Motor neuron (in vitro differentiated cells): ENCODE measurements around the gene SCN1B. TPM values are rescaled to one million over a fixed set of nuclear protein-coding genes. Genes with fewer than 3 reads are reported as not detected.

ENCODE experiments used
- ATAC-seq, 8 experiments: fragments of 200-7000 bp; cut with Tn5 transposase; replicated peaks in 6 of 8; 2 replicates each; pipeline ENCODE4 v1.8.0; 2021; ENCODE audit warnings: mild to moderate bottlenecking in 8 of 8, moderate library complexity in 8 of 8
- H3K27ac ChIP-seq, 2 donors: fragments of 250-450 bp; sonication (Bioruptor Pico); 2 replicates each; pipeline ENCODE4 v1.9.0; 2021; ENCODE audit warnings: antibody characterized with exemption in 2 of 2, mild to moderate bottlenecking in 2 of 2, moderate library complexity in 1 of 2
- H3K4me1 ChIP-seq, 2 donors: fragments of 250-450 bp; sonication (Bioruptor Pico); replicated peaks in 1 of 2; 2 replicates each; pipeline ENCODE4 v1.6.1; 2021; ENCODE audit warnings: antibody characterized with exemption in 2 of 2, mild to moderate bottlenecking in 2 of 2, moderate library complexity in 1 of 2
- H3K4me3 ChIP-seq, 5 donors: fragments of 250-450 bp; sonication (Bioruptor Pico); 2 replicates each; pipeline ENCODE4 v1.9.0; 2021; ENCODE audit warnings: antibody characterized with exemption in 5 of 5, mild to moderate bottlenecking in 5 of 5, moderate library complexity in 4 of 5
- WGBS, 10 experiments: fragments of 450-650 bp; shearing (Covaris generic); methylation state at CpG; one replicate each; pipeline ENCODE4 v1.0.0; 2022; 5-methylcytosine and 5-hydroxymethylcytosine counted together
- in situ Hi-C, 9 experiments: fragments of 400-800 bp; cut with MboI; loops; one replicate each; pipeline ENCODE4 v1.15.0; 2021; ENCODE audit warnings: low sequenced_read_pairs in 9 of 9, low pct_unique_long_range_greater_than_20kb in 2 of 9; ENCODE audit not compliant: unreplicated experiment in 9 of 9
- total RNA-seq, 8 experiments: library from RNA; unstranded; fragments of 300-600 nt; gene quantifications; 2 replicates each; pipeline versions ENCODE4 v1.2.3 to v1.2.4, GENCODE V29; 2022

SCN1B gene
- total RNA-seq, 8 experiments from 2014 or later, result 0.65 to 7.0 (median 2.1) TPM

DNA sequence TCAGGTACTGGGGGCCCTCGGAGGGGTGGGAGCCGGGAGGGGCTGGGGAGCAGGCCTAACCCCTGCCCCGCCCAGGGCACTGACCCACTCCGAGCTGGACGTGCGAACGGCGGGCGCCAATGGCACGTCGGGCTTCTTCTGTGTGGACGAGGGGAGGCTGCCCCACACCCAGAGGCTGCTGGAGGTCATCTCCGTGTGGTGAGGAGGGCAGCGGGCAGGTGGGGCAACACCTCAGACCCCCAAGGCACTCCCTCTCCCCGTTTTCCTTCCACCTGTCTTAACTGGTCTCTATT is 29.5 kb downstream of the SCN1B start:
- Histone ChIP-seq H3K27ac (no peak overlapping the region), H3K4me1 (no peaks in the 10 kb centered on the region), H3K4me3 (no peak overlapping the region)
- WGBS, 10 experiments, result 83% methylated on average over 1 of the region's 15 CpGs; no CpG with 5 or more reads in 9 of the 10 experiments
- ATAC-seq, result no peak
- in situ Hi-C loops, result loop anchor here in 1 of 9 experiments (25.0 kb wide), 1 partner anchor 203 kb away; the partner anchor contains the start of gene USF2

DNA sequence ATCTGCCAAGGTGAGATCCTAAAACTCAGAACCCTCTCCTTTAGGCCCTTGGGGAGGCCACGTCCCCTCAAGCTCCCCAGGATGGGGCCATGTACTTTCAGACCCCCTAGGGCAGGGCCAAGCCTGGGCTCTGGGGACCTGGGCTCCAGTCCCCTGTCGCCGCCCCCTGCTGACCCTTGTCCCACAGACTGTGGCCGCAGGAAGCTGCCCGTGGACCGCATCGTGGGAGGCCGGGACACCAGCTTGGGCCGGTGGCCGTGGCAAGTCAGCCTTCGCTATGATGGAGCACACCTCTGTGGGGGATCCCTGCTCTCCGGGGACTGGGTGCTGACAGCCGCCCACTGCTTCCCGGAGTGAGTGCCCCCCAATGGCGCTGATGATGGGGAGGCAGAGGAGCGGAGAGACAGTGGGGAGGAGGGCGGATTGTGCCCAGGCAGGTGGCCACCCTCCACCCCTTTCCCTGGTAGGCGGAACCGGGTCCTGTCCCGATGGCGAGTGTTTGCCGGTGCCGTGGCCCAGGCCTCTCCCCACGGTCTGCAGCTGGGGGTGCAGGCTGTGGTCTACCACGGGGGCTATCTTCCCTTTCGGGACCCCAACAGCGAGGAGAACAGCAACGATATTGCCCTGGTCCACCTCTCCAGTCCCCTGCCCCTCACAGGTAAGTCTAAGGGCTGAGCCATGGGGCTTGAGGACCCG is 30.0 kb downstream of the SCN1B start:
- H3K27ac ChIP-seq, result no peak overlapping the region
- H3K4me3 ChIP-seq, result no peak overlapping the region

DNA sequence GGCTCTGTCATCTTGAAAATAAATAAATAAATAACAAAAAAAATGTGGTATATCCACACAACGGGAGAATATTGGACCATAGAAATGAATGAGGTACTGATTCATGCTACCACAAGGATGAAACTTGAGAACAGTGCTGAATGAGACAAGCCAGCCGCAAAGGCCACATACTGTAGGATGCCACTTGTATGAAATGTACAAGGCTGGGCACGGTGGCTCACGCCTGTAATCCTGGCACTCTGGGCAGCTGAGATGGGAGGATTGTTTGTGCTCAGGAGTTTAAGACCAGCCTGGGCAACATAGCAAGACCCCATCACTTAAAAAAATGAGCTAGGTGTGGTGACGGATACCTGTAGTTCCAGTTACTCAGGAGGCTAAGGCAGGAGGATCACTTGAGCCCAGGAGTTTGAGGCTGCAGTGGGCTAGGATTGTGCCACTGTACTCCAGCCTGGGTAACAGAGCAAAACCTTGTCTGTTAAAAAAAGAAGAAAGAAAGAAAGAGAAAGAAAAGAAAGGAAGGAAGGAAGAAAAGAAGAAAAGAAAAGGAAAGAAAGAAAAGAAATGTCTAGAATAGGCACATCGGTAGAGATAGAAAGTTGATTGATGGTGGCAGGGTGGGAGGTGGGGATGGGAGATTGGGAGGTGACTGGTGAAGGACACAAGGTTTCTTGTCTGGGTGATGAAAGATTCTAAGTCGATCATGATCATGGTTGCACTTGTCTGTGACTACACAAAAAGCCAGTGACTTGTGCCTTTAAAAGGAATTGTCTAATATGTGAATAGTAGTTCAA is 31.5 kb downstream of the SCN1B start:
- H3K4me3 ChIP-seq, result no peak overlapping the region
- H3K4me1 ChIP-seq, result no peaks in the 10 kb centered on the region
- no peak for ATAC-seq
- 54 to 86% (median 69%) methylated on average over 1 to 7 of the region's 7 CpGs for WGBS, 10 experiments
- no peak overlapping the region for H3K27ac ChIP-seq
- in situ Hi-C loops, result loop anchor here in 1 of 9 experiments (25.0 kb wide), 1 partner anchor 201 kb away; the partner anchor contains the start of gene USF2

More for the DNA sequence above, 30.0 kb downstream of the SCN1B start:
- no peaks in the 10 kb centered on the region for H3K4me1 ChIP-seq
- ATAC-seq, result no peak
- in situ Hi-C loops, result loop anchor here in 1 of 9 experiments (25.0 kb wide), 1 partner anchor 202 kb away; the partner anchor contains the start of gene USF2
- WGBS, 10 experiments, result 67 to 83% (median 81%) methylated on average over 2 to 6 of the region's 29 CpGs; no CpG with 5 or more reads in 6 of the 10 experiments

DNA sequence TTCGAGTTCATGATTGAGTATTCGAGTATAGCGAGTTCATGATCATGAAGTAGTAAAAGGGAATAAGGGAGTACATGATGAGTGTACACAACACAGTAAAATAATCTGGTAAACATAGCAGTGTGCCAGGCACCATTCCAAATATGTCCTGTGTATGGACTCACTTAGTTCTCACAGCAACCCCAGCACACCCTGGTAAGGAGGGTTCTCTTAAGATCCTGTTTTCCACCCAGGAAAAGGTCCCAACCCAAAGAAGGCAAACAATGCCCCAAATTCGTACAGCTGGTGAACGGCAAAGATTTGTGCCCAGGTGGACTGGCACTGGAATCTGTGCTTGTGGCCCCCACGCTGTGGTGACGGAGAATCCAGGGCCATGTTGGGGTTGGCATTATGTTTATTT is 32.7 kb downstream of the SCN1B start:
- ATAC-seq, result no peak
- 60 to 100% (median 83%) methylated on average over 2 to 7 of the region's 7 CpGs; no CpG with 5 or more reads in 2 of the 10 experiments for WGBS, 10 experiments
- H3K27ac ChIP-seq, result no peak overlapping the region
- H3K4me1 ChIP-seq, result no peaks in the 10 kb centered on the region
- in situ Hi-C loops, result loop anchor here in 1 of 9 experiments (25.0 kb wide), 1 partner anchor 199 kb away; the partner anchor contains the start of gene USF2
- no peak overlapping the region for H3K4me3 ChIP-seq

GRCh38 chr19:35063940-35064818 is 33.9 kb downstream of the SCN1B start:
- 40 to 85% (median 70%) methylated on average over 1 to 9 of the region's 10 CpGs; no CpG with 5 or more reads in 3 of the 10 experiments for WGBS, 10 experiments
- Histone ChIP-seq H3K4me3 (no peak overlapping the region), H3K4me1 (peaks cover 0 to 6% of the 10 kb centered on the region in 2 donors), H3K27ac (no peak overlapping the region)
- in situ Hi-C loops, result loop anchor here in 1 of 9 experiments (25.0 kb wide), 1 partner anchor 198 kb away; the partner anchor contains the start of gene USF2
- ATAC-seq, result peak in 6 of 8 experiments; percentile 25 to 81 (median 60)

GRCh38 chr19:35065574-35065973 is 35.3 kb downstream of the SCN1B start:
- H3K27ac ChIP-seq, result no peak overlapping the region
- H3K4me1 ChIP-seq, result peaks cover 0 to 6% of the 10 kb centered on the region in 2 donors
- no peak for ATAC-seq
- H3K4me3 ChIP-seq, result no peak overlapping the region
- in situ Hi-C loops, result loop anchor here in 1 of 9 experiments (25.0 kb wide), 1 partner anchor 197 kb away; the partner anchor contains the start of gene USF2
- no CpG with 5 or more reads among the region's 10 CpGs for WGBS, 10 experiments

- in situ Hi-C loops, result loop anchor here in 1 of 9 experiments (25.0 kb wide), 1 partner anchor 196 kb away; the partner anchor contains the start of gene USF2
- H3K27ac ChIP-seq, result no peak overlapping the region
- 80 to 95% (median 94%) methylated on average over 3 to 9 of the region's 15 CpGs; no CpG with 5 or more reads in 7 of the 10 experiments for WGBS, 10 experiments
These were observed 35.9 kb downstream of the SCN1B start for GRCh38 chr19:35066121-35066520.

GRCh38 chr19:35066691-35067563 is 36.7 kb downstream of the SCN1B start:
- Histone ChIP-seq H3K4me1 (peaks cover 0 to 6% of the 10 kb centered on the region in 2 donors), H3K27ac (no peak overlapping the region), H3K4me3 (no peak overlapping the region)
- 0 to 100% (median 6%) methylated on average over 1 to 9 of the region's 14 CpGs; no CpG with 5 or more reads in 3 of the 10 experiments for WGBS, 10 experiments
- peak; percentile 59 to 96 (median 71) for ATAC-seq
- in situ Hi-C loops, result loop anchor here in 1 of 9 experiments (25.0 kb wide), 1 partner anchor 195 kb away; the partner anchor contains the start of gene USF2

More at GRCh38 chr19:35066121-35066520, 35.9 kb downstream of the SCN1B start:
- Histone ChIP-seq H3K4me1 (peaks cover 0 to 6% of the 10 kb centered on the region in 2 donors), H3K4me3 (no peak overlapping the region)
- no peak for ATAC-seq

- in situ Hi-C loops, result loop anchor here in 1 of 9 experiments (25.0 kb wide), 1 partner anchor 193 kb away; the partner anchor contains the start of gene USF2
- no peak overlapping the region for H3K4me3 ChIP-seq
- 19 to 82% (median 62%) methylated on average over 1 to 9 of the region's 10 CpGs; no CpG with 5 or more reads in 1 of the 10 experiments for WGBS, 10 experiments
- no peak overlapping the region for H3K27ac ChIP-seq
- H3K4me1 ChIP-seq, result peaks cover 0 to 6% of the 10 kb centered on the region in 2 donors
- peak in 3 of 8 experiments; percentile 30 to 42 (median 40) for ATAC-seq
These were observed 38.8 kb downstream of the SCN1B start for GRCh38 chr19:35068941-35069634.

DNA sequence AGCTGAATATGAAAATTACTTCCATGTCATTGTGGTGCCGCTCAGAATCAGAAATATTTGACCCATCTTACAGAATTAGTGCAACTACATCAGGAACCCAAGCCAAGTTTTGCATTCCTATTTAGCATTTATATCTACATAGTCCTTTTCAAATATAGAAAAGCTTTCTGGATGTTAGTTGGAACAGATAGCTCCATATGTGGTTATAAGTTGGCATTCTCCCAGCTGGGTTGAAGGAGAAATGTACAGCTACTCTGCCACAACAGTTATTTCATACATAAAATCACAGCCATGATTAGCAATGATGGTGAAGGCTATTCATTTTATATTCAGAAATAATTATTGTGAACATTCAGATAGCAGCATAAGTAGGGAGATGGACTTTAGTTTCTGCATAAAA is 39.4 kb downstream of the SCN1B start:
- ATAC-seq, result peak in 1 of 8 experiments; percentile 27
- no peak overlapping the region for H3K27ac ChIP-seq
- peaks cover 0 to 6% of the 10 kb centered on the region in 2 donors for H3K4me1 ChIP-seq
- 0 to 100% (median 86%) methylated on average over 1 of the region's 1 CpG; no CpG with 5 or more reads in 2 of the 10 experiments for WGBS, 10 experiments
- no peak overlapping the region for H3K4me3 ChIP-seq
- in situ Hi-C loops, result loop anchor here in 1 of 9 experiments (25.0 kb wide), 1 partner anchor 193 kb away; the partner anchor contains the start of gene USF2

GRCh38 chr19:35070471-35070870 is 40.2 kb downstream of the SCN1B start:
- Histone ChIP-seq H3K4me1 (peaks cover 0 to 6% of the 10 kb centered on the region in 2 donors), H3K4me3 (no peak overlapping the region), H3K27ac (no peak overlapping the region)
- no peak for ATAC-seq
- 20 to 100% (median 71%) methylated on average over 1 to 2 of the region's 3 CpGs; no CpG with 5 or more reads in 5 of the 10 experiments for WGBS, 10 experiments
- in situ Hi-C loops, result loop anchor here in 1 of 9 experiments (25.0 kb wide), 1 partner anchor 192 kb away; the partner anchor contains the start of gene USF2
